IMR-90 (cell line): ENCODE measurements around the gene KDM4B.

Experiments
- BHLHE40 ChIP-seq: fragments of 150-350 bp; IDR thresholded peaks from 2 replicates; pipeline ENCODE4 v1.6.1; 2016; ENCODE audit warnings: mild to moderate bottlenecking, low read depth, low read length
- CEBPB ChIP-seq: IDR thresholded peaks from 2 replicates; pipeline ENCODE4 v1.6.1; 2012; ENCODE audit warnings: low read depth, low read length, improper control_type of control experiment
- CTCF ChIP-seq: conservative IDR thresholded peaks from 2 replicates; pipeline ENCODE4 v1.5.1; 2012; ENCODE audit warnings: mild to moderate bottlenecking, low read depth, low read length, improper control_type of control experiment
- FOS ChIP-seq: fragments of 150-350 bp; IDR thresholded peaks from 2 replicates; pipeline ENCODE4 v1.6.1; 2016; ENCODE audit warnings: low read depth, low read length
- MAFK ChIP-seq: IDR thresholded peaks from 2 replicates; pipeline ENCODE4 v1.6.1; 2012; ENCODE audit warnings: low read depth, low read length, improper control_type of control experiment
- MAZ ChIP-seq: IDR thresholded peaks from 2 replicates; pipeline ENCODE4 v1.6.1; 2012; ENCODE audit warnings: low read depth, mild to moderate bottlenecking, low read length, improper control_type of control experiment, moderate library complexity, borderline replicate concordance
- MXI1 ChIP-seq: IDR thresholded peaks from 2 replicates; pipeline ENCODE4 v1.6.1; 2012; ENCODE audit warnings: low read depth, mild to moderate bottlenecking, low read length, moderate library complexity, borderline replicate concordance
- POLR2A ChIP-seq: IDR thresholded peaks from 2 replicates; pipeline ENCODE4 v1.6.1; 2012; ENCODE audit warnings: mild to moderate bottlenecking, low read depth, low read length
- RAD21 ChIP-seq: IDR thresholded peaks from 2 replicates; pipeline ENCODE4 v1.6.1; 2012; ENCODE audit warnings: low read length, improper control_type of control experiment
- RFX5 ChIP-seq: IDR thresholded peaks from 2 replicates; pipeline ENCODE4 v1.8.0; 2012; ENCODE audit warnings: low read depth, mild to moderate bottlenecking, low read length, moderate library complexity
- USF2 ChIP-seq: fragments of 150-350 bp; IDR thresholded peaks from 2 replicates; pipeline ENCODE4 v1.6.1; 2017; ENCODE audit warnings: mild to moderate bottlenecking, antibody characterized with exemption, low read length, low read depth

- no peak for TF ChIP-seq CTCF
- no peak for TF ChIP-seq RAD21
- TF ChIP-seq POLR2A, result no peak
- TF ChIP-seq MXI1, result no peak
- TF ChIP-seq FOS, result no peak
- no peak for TF ChIP-seq CEBPB
- no peak for TF ChIP-seq RFX5
- TF ChIP-seq MAZ, result no peak
- no peak for TF ChIP-seq USF2
- TF ChIP-seq MAFK, result no peak
- TF ChIP-seq BHLHE40, result no peak
Observed at GRCh38 chr19:5119297-5119998, 150.5 kb downstream of the KDM4B start.
